Activated CD8-positive, alpha-beta memory T cell treated with anti-CD3 and anti-CD28 coated beads for 48 hours (primary cell): ENCODE measurements around the gene PAFAH1B1.

Source experiments
- DNase-seq, 3 experiments: peaks; one replicate each; pipeline ENCODE4 v3.0.0-alpha.2; 2020; ENCODE audit warnings: low read depth in 2 of 3, low spot score in 2 of 3

Gene PAFAH1B1

GRCh38 chr17:2713881-2714280 lies 120.4 kb downstream of the PAFAH1B1 start:
- no peak for DNase-seq

GRCh38 chr17:2716649-2717048 lies 123.2 kb downstream of the PAFAH1B1 start:
- no peak for DNase-seq

- DNase-seq: no peak
Observed at GRCh38 chr17:2718150-2718938, 124.9 kb downstream of the PAFAH1B1 start.

- DNase-seq: no peak
Observed at GRCh38 chr17:2719861-2720260, 126.4 kb downstream of the PAFAH1B1 start.

- DNase-seq: no peak
Observed at GRCh38 chr17:2721603-2722002, 128.1 kb downstream of the PAFAH1B1 start.

- DNase-seq: no peak
Observed at GRCh38 chr17:2722611-2723010, 129.2 kb downstream of the PAFAH1B1 start.

GRCh38 chr17:2723505-2723996 lies 130.1 kb downstream of the PAFAH1B1 start:
- no peak for DNase-seq

- DNase-seq: no peak
Observed at GRCh38 chr17:2723997-2724783, 130.7 kb downstream of the PAFAH1B1 start.

- DNase-seq: no peak
Observed at GRCh38 chr17:2724784-2725164, 131.3 kb downstream of the PAFAH1B1 start.

GRCh38 chr17:2730764-2731353 lies 137.4 kb downstream of the PAFAH1B1 start:
- DNase-seq: no peak

- no peak for DNase-seq
Observed at GRCh38 chr17:2731807-2732206, 138.4 kb downstream of the PAFAH1B1 start.

GRCh38 chr17:2734939-2735338 lies 141.5 kb downstream of the PAFAH1B1 start:
- no peak for DNase-seq
